Fibroblast of peridontal ligament (primary cell): ENCODE results near the gene CWC27.

ENCODE experiments used
- DNase-seq: peaks from one replicate; pipeline ENCODE4 v3.0.0-alpha.2; 2010; ENCODE audit errors: extremely low read depth

CWC27 gene

DNA sequence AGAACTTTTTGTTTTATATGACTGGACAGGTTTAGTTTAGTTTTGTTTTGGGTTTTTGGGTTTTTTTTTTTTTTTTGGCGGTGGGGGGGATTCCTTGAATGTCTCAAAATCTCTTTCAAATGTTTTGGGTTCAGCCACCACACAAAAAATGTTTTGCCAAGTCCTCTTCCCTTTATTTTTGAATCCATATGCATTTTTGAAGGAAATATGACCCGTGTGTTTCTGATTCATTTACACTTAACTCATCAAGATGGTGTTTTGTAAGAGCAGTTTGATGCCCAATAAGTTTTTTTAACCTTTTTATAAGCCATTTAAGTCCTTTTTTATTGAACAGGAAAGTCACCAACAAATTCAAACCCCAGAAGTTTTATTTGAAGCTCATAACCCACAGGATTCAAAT lies 209.8 kb downstream of the CWC27 start:
- DNase-seq: peak; percentile 30

GRCh38 chr5:64979531-64979930 lies 210.8 kb downstream of the CWC27 start:
- no peak for DNase-seq

GRCh38 chr5:64980176-64980575 lies 211.4 kb downstream of the CWC27 start:
- DNase-seq: no peak

- DNase-seq: no peak
Observed at GRCh38 chr5:64987768-64988167, 219.0 kb downstream of the CWC27 start.

GRCh38 chr5:65009207-65009606 lies 240.5 kb downstream of the CWC27 start:
- no peak for DNase-seq

DNA sequence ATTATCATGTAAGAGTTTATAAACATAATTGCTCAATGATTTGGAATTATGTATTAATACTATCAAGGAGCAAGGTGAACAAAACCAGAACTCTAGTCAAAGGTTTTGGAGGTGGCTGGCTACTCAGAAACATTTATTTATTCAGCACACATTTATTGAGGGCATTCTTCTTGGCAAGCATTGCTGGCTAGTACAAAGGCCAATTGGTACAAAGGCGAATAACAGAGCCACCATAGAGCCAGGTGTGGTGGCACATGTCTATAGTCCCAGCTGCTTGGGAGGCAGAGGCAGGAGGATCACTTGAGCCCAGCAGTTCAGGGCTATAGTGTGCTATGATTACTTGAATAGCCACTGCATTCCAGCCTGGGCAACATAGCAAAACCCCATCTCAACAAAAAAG lies 242.1 kb downstream of the CWC27 start:
- no peak for DNase-seq

- DNase-seq: no peak
Observed at GRCh38 chr5:65012301-65012892, 243.7 kb downstream of the CWC27 start.

DNA sequence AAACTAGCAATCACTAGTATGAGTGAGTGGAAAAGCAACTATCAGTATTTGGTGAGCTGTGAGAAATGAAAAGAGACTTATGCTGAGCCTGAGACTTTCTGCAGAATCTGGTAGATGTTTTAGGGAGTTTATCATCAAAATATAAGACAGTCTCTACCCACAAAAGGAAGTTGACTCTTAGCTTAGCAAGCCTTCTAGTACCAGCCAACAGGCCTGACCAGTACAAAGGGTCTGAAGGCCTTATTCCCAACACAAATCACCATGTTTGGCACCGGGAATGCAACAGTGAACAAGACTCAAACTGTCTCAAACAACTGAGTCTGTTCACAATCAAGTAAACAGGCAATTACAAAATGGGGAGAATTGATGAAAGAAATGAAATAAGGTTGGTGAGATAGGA lies 244.4 kb downstream of the CWC27 start:
- no peak for DNase-seq

- DNase-seq: peak; percentile 37
Observed at GRCh38 chr5:65014769-65015168, 246.0 kb downstream of the CWC27 start.

DNA sequence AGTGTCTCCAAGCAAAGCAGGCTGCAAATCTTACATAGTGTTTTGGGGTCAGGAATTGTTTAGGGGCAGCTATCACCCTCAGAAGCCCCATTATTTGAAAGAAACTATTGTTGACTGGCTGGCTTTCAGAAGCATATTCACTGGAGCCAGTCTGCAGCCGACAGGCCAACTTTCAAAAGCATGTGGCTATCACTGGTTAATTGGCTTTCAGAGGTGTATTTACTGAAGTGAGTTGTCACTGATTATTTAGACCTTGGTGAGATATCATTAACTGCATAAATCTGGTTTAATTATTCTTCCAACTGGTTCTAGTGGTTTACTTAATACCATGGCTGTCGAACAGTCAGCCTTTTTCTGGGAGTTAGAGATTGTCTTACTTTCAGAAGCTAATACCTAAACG lies 247.0 kb downstream of the CWC27 start:
- DNase-seq: no peak

DNA sequence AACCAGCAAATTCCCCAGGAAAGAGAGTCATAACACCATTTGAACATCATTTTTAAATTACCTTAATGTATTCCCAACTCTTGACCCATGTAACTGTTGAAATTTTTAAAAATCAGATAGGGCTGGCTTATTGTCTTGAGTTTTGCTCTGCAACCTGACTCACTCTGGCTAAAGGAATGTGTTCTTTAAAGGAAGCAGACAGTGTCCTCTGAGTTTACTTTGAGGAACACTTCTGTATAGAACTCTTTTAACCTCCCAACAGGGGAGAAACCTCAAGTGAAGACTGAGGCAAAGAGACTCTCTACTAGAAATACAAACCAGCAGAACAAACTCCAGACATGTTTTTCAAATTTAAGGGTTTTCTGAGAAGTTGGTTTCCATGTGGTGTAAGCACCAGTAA lies 248.9 kb downstream of the CWC27 start:
- no peak for DNase-seq

DNA sequence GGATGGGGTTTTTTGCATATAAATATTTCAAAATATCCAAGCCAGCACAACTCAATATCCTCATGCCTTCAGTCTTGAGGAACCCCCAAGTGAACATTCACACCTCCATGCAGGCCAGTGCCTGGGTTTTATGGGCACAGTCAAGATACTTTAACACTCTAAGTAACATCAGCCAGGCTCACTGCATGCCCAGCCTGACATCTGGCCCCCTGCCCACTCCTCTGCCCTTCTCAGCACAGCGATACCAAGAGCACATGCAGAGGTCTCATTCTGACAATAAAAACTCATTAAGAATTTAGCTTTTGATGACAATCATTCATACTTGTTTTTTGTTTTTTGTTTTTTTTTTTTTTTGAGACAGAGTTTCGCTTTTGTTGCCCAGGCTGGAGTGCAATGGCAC lies 250.0 kb downstream of the CWC27 start:
- no peak for DNase-seq

DNA sequence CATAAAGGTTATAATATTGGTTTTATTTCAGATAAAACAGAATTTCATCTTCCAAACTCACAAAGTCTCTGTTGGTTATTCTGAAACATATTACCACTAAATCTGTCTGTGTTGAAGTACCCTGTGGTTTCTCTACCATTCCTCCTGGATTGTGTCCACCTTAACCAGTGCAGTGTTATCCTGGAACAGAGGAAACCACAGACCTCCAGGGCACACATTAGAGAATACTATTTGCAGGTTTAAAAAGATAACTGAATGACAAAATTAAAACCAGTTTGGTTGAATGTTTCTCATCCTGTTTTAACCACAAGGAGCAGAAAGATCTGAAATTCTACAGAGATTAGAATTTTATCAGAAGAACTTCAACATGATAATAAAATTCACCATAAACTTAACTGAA lies 251.8 kb downstream of the CWC27 start:
- no peak for DNase-seq

GRCh38 chr5:65021527-65022226 lies 252.9 kb downstream of the CWC27 start:
- no peak for DNase-seq

GRCh38 chr5:65022932-65023331 lies 254.2 kb downstream of the CWC27 start:
- no peak for DNase-seq

DNA sequence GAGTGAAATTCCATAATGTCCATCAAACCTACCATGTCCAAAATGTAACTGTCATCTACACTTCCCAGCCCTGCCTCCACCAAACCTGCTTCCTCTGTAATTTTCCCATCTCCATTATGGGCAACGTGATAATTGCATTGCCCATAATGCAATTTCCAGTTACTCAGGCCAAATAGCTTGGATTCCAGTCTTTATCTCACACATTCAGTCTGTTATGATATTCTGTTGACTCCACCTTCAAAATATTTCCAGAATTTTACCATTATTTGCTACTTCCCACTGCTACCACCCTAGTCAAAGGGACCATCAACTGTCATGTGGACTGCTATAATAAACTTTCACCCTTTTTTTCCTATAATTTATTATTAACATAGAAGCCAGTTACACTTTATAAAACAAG lies 256.0 kb downstream of the CWC27 start:
- DNase-seq: no peak

DNA sequence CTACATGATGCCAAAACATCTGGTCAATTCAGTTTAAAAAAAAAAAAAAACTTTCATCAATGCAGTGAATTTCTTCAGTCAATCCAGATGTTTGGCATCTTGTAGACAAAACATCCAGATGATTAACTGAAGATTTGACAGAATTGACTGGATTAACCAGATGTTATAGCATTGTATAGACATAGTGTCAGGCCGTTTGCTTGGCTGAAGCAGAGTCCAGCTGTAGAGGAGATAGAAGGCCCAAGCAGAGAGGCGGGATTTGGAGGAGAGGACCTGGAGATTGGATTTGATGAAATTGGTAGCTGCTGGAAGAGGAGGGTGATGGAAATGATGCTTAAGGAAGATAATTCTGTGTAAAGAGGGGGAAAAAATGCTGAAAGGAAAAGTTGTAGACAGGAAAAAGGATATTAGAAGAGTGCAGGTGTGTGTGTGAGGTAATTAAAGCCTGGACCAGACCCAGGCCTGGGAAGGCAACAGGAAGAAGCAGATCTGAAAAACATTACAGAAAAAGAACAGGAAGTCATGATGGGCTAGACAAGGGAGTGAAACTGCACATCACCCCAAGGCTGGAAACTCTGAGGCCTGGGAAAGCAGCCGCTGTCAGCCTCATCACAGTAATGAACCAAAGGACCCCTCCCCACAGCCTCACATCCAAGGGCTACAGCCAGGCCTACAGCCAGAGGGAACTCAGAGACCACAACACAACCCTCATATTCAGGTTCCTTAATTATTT lies 258.3 kb downstream of the CWC27 start:
- no peak for DNase-seq

DNA sequence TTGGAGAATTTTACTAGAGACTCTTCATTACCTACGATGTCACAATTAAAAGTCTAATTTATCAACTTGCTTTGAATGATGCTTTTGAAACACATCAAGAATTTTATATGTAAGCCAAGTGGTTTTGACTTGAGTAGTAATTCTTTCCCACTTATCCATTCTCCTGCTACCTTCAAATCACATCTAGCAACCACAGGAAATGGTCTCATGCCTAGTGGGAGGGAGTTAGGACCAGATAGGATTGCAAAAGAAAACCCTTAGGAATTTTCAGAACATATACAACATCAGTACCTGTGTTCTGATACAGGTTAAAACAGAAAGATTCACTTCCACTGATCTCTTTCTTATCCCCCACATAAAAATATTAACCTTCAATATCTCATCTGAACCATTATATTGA lies 260.4 kb downstream of the CWC27 start:
- DNase-seq: no peak

DNA sequence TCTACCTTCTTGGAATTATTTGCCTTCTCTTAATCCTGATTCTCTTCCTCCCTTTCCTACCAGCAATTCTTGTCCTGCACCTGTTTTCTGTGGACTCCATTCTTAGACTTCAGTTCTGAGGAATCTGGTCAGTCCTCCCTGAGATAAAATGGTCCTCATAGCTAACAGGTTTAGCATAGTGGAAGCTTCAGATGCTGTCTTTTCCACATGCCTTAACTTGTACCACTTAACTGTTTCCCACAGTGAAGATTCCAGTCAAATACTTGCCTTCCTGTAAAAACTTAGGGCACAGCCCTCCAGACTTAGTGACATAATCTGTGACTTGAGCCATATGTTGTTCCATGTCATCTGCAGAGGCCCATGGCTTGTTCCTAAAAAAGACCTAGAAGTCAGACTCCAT lies 261.3 kb downstream of the CWC27 start:
- DNase-seq: no peak

- peak; percentile 96 for DNase-seq
Observed at GRCh38 chr5:65032250-65032649, 263.5 kb downstream of the CWC27 start.

DNA sequence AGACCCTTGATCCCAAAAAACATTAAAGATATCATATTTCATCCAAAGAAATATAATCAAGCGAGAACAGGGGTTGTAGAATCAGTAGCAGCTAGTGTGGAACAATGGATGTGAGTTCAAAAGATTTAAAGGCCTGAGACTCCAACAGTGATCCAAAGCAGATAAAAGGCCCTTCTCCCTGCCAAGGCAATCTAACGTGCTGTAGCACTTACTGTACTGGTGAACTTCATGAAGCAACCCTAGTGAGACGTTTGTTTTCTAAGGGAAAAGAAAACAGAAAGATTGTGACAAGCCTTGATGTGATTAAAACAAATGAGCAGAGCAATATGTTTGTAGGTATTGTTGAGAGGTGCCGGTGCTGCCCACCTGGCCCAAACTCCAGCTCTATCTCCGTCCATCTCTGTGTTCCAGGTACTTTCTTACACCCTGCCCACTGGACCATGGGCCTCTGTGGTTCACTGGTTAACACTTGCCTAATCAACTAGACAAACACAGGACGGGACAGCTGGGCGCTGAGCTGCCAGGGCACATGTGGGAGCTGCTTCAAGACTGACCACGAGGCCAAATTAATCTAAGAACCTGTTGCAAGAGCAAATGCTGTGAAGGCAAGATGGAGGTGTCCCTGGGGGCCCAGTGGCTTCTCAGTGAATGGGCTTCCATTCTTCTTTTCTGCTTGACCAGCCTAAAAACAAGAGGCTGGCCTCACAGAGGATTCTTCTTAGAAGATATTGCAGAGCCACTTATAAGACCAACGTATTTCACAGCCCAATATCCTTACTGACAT lies 265.5 kb downstream of the CWC27 start:
- DNase-seq: no peak

GRCh38 chr5:65034813-65035209 lies 266.1 kb downstream of the CWC27 start:
- no peak for DNase-seq
